ENCODE measurements around the gene APBA1.

GRCh38 chr9:69515810-69516209 is 156.4 kb downstream of the APBA1 start:
- TF ChIP-seq POLR2AphosphoS5 (IDR thresholded peaks at IDR 0.05; ENCODE audit: insufficient read depth, low read depth, low read length), result no peak
- no peak for TF ChIP-seq JUN (IDR thresholded peaks at IDR 0.05; ENCODE audit: borderline replicate concordance, insufficient read depth, insufficient read length, low read depth)
- no peak for TF ChIP-seq GATA2 (IDR thresholded peaks at IDR 0.05; ENCODE audit: insufficient read depth, insufficient read length, low read depth, low read length)
- no peak for TF ChIP-seq CTCF (IDR thresholded peaks at IDR 0.05; ENCODE audit: extremely low read depth in 1 of 2, insufficient read depth in 1 of 2, low read depth in 1 of 2, low read length in 2 of 2)
- no peak for TF ChIP-seq EZH2 (IDR thresholded peaks at IDR 0.05; ENCODE audit: borderline replicate concordance, low read depth, low read length, severe bottlenecking)
- TF ChIP-seq MAX (IDR thresholded peaks at IDR 0.05; ENCODE audit: insufficient read depth, insufficient read length), result no peak
